ENCODE results near the gene ADAMTS4.

The ADAMTS4 gene

DNA sequence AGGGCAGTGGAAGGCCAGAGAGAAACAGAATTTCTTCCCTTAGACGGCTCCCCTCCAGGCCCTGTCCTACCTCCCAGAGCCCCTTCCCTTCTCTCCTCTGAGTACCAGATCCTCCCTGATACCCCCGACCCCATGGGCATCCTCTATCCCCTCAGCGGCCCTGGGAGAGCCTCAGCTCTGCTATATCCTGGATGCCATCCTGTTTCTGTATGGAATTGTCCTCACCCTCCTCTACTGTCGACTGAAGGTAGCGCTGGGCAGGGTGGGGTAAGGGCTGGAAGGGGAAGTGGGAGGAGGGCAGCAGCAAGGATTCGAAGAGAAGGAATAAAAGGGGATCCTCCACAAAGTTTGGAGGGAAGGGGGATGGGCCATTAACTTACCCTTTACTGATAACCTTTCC lies 19.0 kb upstream of the ADAMTS4 start:
- no peaks in the 10 kb centered on the region for H3K9me3 ChIP-seq (ENCODE audit: control insufficient read depth in 1 of 2, low read length in 2 of 2)
- peaks cover 15 to 22% of the 10 kb centered on the region in 2 donors for H3K36me3 ChIP-seq (ENCODE audit: control insufficient read depth in 1 of 2, insufficient read depth in 2 of 2, low read length in 2 of 2)
- no peaks in the 10 kb centered on the region for H3K27me3 ChIP-seq (ENCODE audit: low read depth, low read length)
- H3K4me3 ChIP-seq (ENCODE audit: low read depth in 1 of 2, low read length in 2 of 2): peak overlapping the region in 1 of 2 donors; percentile 6
- H3K27ac ChIP-seq (ENCODE audit: low read length): peak overlapping the region; percentile 60
- H3K4me1 ChIP-seq (ENCODE audit: control insufficient read depth in 1 of 2, insufficient read depth in 2 of 2, low read length in 2 of 2): no peaks in the 10 kb centered on the region

GRCh38 chr1:161216945-161217712 lies 18.3 kb upstream of the ADAMTS4 start:
- peak overlapping the region; percentile 25 to 34 for H3K4me3 ChIP-seq (ENCODE audit: low read depth in 1 of 2, low read length in 2 of 2)
- H3K36me3 ChIP-seq (ENCODE audit: control insufficient read depth in 1 of 2, insufficient read depth in 2 of 2, low read length in 2 of 2): peaks cover 18 to 29% of the 10 kb centered on the region in 2 donors
- H3K9me3 ChIP-seq (ENCODE audit: control insufficient read depth in 1 of 2, low read length in 2 of 2): no peaks in the 10 kb centered on the region
- no peaks in the 10 kb centered on the region for H3K4me1 ChIP-seq (ENCODE audit: control insufficient read depth in 1 of 2, insufficient read depth in 2 of 2, low read length in 2 of 2)
- no peaks in the 10 kb centered on the region for H3K27me3 ChIP-seq (ENCODE audit: low read depth, low read length)
- peak overlapping the region; percentile 85 for H3K27ac ChIP-seq (ENCODE audit: low read length)

- Histone ChIP-seq H3K4me1 (ENCODE audit: control insufficient read depth in 1 of 2, insufficient read depth in 2 of 2, low read length in 2 of 2) (peaks cover 1 to 4% of the 10 kb centered on the region in 2 donors), H3K9me3 (ENCODE audit: control insufficient read depth in 1 of 2, low read length in 2 of 2) (no peaks in the 10 kb centered on the region), H3K4me3 (ENCODE audit: low read depth in 1 of 2, low read length in 2 of 2) (peak within 1 kb of the TSS; percentile 12 to 24), H3K27ac (ENCODE audit: low read length) (peak within 1 kb of the TSS; percentile 10), H3K27me3 (ENCODE audit: low read depth, low read length) (no peaks in the 10 kb centered on the region), H3K36me3 (ENCODE audit: control insufficient read depth in 1 of 2, insufficient read depth in 2 of 2, low read length in 2 of 2) (peaks cover 35 to 48% of the 10 kb centered on the region in 2 donors)
Measured at GRCh38 chr1:161215076-161215475, 16.2 kb upstream of the ADAMTS4 start, which contains the start of gene FCER1G. TSS of gene FCER1G (plus strand) at chr1:161215295. CDS start at chr1:161215322, 27 bp downstream.

- Histone ChIP-seq H3K4me1 (ENCODE audit: control insufficient read depth in 1 of 2, insufficient read depth in 2 of 2, low read length in 2 of 2) (peaks cover 4 to 10% of the 10 kb centered on the region in 2 donors), H3K9me3 (ENCODE audit: control insufficient read depth in 1 of 2, low read length in 2 of 2) (no peaks in the 10 kb centered on the region), H3K27ac (ENCODE audit: low read length) (no peak overlapping the region), H3K36me3 (ENCODE audit: control insufficient read depth in 1 of 2, insufficient read depth in 2 of 2, low read length in 2 of 2) (peaks cover 42 to 53% of the 10 kb centered on the region in 2 donors), H3K4me3 (ENCODE audit: low read depth in 1 of 2, low read length in 2 of 2) (no peak overlapping the region), H3K27me3 (ENCODE audit: low read depth, low read length) (no peaks in the 10 kb centered on the region)
Measured at GRCh38 chr1:161214369-161214768, 15.5 kb upstream of the ADAMTS4 start.

DNA sequence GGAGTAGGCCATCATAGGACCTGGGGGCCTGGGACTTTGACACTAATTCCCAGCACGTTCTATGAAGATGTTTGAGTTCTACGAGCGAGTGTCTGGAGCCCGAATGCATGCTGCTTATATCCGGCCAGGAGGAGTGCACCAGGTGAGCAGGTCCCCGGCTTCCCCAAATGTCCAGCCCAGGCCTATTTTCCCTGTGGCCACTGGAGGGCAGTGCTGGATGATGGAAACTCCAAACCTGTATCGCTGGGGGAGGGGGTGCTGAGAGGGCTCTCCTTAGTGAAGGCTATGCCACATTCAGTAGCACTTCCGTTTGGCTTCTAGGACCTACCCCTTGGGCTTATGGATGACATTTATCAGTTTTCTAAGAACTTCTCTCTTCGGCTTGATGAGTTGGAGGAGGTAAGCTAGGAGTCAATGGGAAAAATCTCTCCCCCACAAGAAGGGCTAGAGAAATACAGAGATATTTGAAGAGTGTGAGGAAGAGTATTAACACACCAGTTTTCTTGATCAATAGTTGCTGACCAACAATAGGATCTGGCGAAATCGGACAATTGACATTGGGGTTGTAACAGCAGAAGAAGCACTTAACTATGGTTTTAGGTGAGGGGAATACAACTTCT lies 11.0 kb upstream of the ADAMTS4 start:
- H3K27ac ChIP-seq (ENCODE audit: low read length): peak overlapping the region; percentile 42
- peaks cover 4 to 10% of the 10 kb centered on the region in 2 donors for H3K4me1 ChIP-seq (ENCODE audit: control insufficient read depth in 1 of 2, insufficient read depth in 2 of 2, low read length in 2 of 2)
- H3K4me3 ChIP-seq (ENCODE audit: low read depth in 1 of 2, low read length in 2 of 2): peak overlapping the region in 1 of 2 donors; percentile 16
- no peaks in the 10 kb centered on the region for H3K9me3 ChIP-seq (ENCODE audit: control insufficient read depth in 1 of 2, low read length in 2 of 2)
- no peaks in the 10 kb centered on the region for H3K27me3 ChIP-seq (ENCODE audit: low read depth, low read length)
- H3K36me3 ChIP-seq (ENCODE audit: control insufficient read depth in 1 of 2, insufficient read depth in 2 of 2, low read length in 2 of 2): peaks cover 70 to 78% of the 10 kb centered on the region in 2 donors

DNA sequence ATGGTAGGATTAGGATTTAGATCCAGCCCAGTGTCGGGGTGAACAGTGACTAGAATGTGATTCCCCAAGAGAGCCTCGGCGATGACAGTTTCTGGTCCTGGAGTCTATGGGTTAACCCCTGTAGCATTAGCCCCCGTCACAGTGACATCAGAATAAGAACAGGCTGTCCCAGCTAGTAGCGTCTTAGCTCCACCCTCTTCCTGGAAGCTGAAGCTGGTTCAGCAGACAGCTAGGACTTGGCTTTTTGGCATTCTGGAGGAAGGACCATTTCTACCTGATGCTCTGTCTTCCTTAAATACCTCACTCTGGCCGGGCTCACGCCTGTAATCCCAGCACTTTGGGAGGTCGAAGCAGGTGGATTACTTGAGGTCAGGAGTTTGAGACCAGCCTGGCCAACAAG lies 8.3 kb upstream of the ADAMTS4 start:
- Histone ChIP-seq H3K27ac (ENCODE audit: low read length) (peak overlapping the region; percentile 82), H3K27me3 (ENCODE audit: low read depth, low read length) (no peaks in the 10 kb centered on the region), H3K36me3 (ENCODE audit: control insufficient read depth in 1 of 2, insufficient read depth in 2 of 2, low read length in 2 of 2) (peaks cover 54 to 62% of the 10 kb centered on the region in 2 donors), H3K4me1 (ENCODE audit: control insufficient read depth in 1 of 2, insufficient read depth in 2 of 2, low read length in 2 of 2) (peaks cover 10 to 16% of the 10 kb centered on the region in 2 donors), H3K4me3 (ENCODE audit: low read depth in 1 of 2, low read length in 2 of 2) (no peak overlapping the region), H3K9me3 (ENCODE audit: control insufficient read depth in 1 of 2, low read length in 2 of 2) (no peaks in the 10 kb centered on the region)

DNA sequence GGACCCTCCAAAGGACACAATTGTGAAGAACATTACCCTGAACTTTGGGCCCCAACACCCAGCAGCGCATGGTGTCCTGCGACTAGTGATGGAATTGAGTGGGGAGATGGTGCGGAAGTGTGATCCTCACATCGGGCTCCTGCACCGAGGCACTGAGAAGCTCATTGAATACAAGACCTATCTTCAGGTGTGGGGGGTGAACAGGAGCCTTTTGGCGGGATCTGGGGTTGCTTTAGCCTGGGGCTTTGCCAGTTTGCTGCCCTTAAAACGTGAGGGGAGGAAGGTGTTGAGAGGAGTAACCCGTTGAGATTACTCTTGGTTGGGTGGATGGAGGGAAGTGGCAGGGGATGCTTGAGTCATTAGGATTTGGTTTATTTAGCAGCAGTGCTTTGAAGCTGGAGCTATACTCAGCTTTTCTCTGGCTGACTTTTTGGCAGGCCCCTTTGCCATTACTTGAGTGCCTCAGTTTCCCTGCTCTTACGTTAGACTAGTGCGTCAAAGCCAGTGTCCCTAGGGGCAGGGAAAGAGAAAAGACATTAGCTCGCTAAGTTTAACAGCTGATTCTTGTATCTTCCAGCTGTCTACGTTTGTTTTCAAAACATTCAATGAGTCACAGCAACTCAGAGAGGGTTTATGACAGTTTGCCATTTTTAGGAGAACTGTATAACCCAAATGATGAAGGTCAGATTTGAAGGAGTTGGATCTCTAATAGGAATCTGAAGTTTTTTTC lies 7.7 kb upstream of the ADAMTS4 start:
- H3K4me3 ChIP-seq (ENCODE audit: low read depth in 1 of 2, low read length in 2 of 2): no peak overlapping the region
- peak overlapping the region; percentile 82 for H3K27ac ChIP-seq (ENCODE audit: low read length)
- H3K27me3 ChIP-seq (ENCODE audit: low read depth, low read length): no peaks in the 10 kb centered on the region
- no peaks in the 10 kb centered on the region for H3K9me3 ChIP-seq (ENCODE audit: control insufficient read depth in 1 of 2, low read length in 2 of 2)
- H3K36me3 ChIP-seq (ENCODE audit: control insufficient read depth in 1 of 2, insufficient read depth in 2 of 2, low read length in 2 of 2): peaks cover 48 to 56% of the 10 kb centered on the region in 2 donors
- H3K4me1 ChIP-seq (ENCODE audit: control insufficient read depth in 1 of 2, insufficient read depth in 2 of 2, low read length in 2 of 2): peaks cover 10 to 16% of the 10 kb centered on the region in 2 donors

- Histone ChIP-seq H3K27me3 (ENCODE audit: low read depth, low read length) (no peaks in the 10 kb centered on the region), H3K4me3 (ENCODE audit: low read depth in 1 of 2, low read length in 2 of 2) (peak within 1 kb of the TSS; percentile 89 to 90), H3K4me1 (ENCODE audit: control insufficient read depth in 1 of 2, insufficient read depth in 2 of 2, low read length in 2 of 2) (peaks cover 13 to 44% of the 10 kb centered on the region in 2 donors), H3K9me3 (ENCODE audit: control insufficient read depth in 1 of 2, low read length in 2 of 2) (no peaks in the 10 kb centered on the region), H3K27ac (ENCODE audit: low read length) (peak within 1 kb of the TSS; percentile 95), H3K36me3 (ENCODE audit: control insufficient read depth in 1 of 2, insufficient read depth in 2 of 2, low read length in 2 of 2) (peaks cover 18 to 27% of the 10 kb centered on the region in 2 donors)
Measured at GRCh38 chr1:161201836-161202712, 3.2 kb upstream of the ADAMTS4 start, which contains the start of gene NDUFS2. TSS of gene NDUFS2 (plus strand) at chr1:161202367. CDS start at chr1:161202386, 19 bp downstream.

- Histone ChIP-seq H3K4me1 (ENCODE audit: control insufficient read depth in 1 of 2, insufficient read depth in 2 of 2, low read length in 2 of 2) (peaks cover 13 to 51% of the 10 kb centered on the region in 2 donors), H3K27ac (ENCODE audit: low read length) (peak overlapping the region; percentile 95), H3K4me3 (ENCODE audit: low read depth in 1 of 2, low read length in 2 of 2) (peak overlapping the region; percentile 89 to 90), H3K36me3 (ENCODE audit: control insufficient read depth in 1 of 2, insufficient read depth in 2 of 2, low read length in 2 of 2) (peaks cover 10 to 18% of the 10 kb centered on the region in 2 donors), H3K9me3 (ENCODE audit: control insufficient read depth in 1 of 2, low read length in 2 of 2) (no peaks in the 10 kb centered on the region), H3K27me3 (ENCODE audit: low read depth, low read length) (no peaks in the 10 kb centered on the region)
Measured at GRCh38 chr1:161200992-161201835, 2.4 kb upstream of the ADAMTS4 start.
